Ovary (tissue), 9 donors: ENCODE results near the gene ACVR2B. TPM values are rescaled to one million over a fixed set of nuclear protein-coding genes. Genes with fewer than 3 reads are reported as not detected.

ENCODE experiments used
- DNase-seq, 5 donors: peaks; one replicate each; pipeline ENCODE4 v3.0.0-alpha.2; 2019 to 2020
- H3K27ac ChIP-seq, 2 donors: fragments of 200-600 bp; one replicate each; pipeline versions ENCODE4 v1.5.1 to v1.8.0; 2019 to 2022
- H3K27me3 ChIP-seq: fragments of 200-600 bp; one replicate; pipeline ENCODE4 v1.8.0; 2022
- H3K36me3 ChIP-seq: fragments of 200-600 bp; sonication (generic); one replicate; pipeline ENCODE4 v1.5.1; 2019
- H3K4me1 ChIP-seq: one replicate; pipeline ENCODE4 v1.8.1; 2013; ENCODE audit warnings: mild to moderate bottlenecking, moderate library complexity; ENCODE audit not compliant: insufficient read depth
- H3K4me3 ChIP-seq: fragments of 200-600 bp; sonication (generic); one replicate; pipeline ENCODE4 v1.5.1; 2017
- H3K9me3 ChIP-seq, 2 donors: fragments of 200-600 bp in 1 of 2; sonication (generic) in 1 of 2; one replicate each; pipeline versions ENCODE4 v1.5.1 to v1.8.1; 2013 to 2019; ENCODE audit warnings: mild to moderate bottlenecking in 1 of 2, moderate library complexity in 1 of 2
- EP300 ChIP-seq: sonication (generic); formaldehyde crosslinking; IDR thresholded peaks from one replicate; pipeline ENCODE4 v1.6.1; 2017; ENCODE audit warnings: antibody characterized with exemption
- POLR2A ChIP-seq: fragments of 450-650 bp; IDR thresholded peaks from one replicate; pipeline ENCODE4 v1.6.1; 2017; ENCODE audit warnings: antibody characterized with exemption, mild to moderate bottlenecking, moderate library complexity
- WGBS, 3 donors: extraction: QIAGEN DNeasy Blood & Tissue Kit in 1 of 3; methylation state at CpG; one replicate each; pipeline versions ENCODE4 v1.1.5 to v1.1.7; 2013 to 2017; 5-methylcytosine and 5-hydroxymethylcytosine counted together
- intact Hi-C, 4 donors: fragments of 100-400 bp; cut with DNase I; formaldehyde crosslinking; loops; one replicate each; pipeline versions ENCODE4 v1.11.0 to v1.15.1; 2022 to 2023
- polyA plus RNA-seq, 2 donors: library from polyadenylated mRNA; stranded (reverse); fragments of 200-250 nt in 1 of 2; fragments of 350-450 nt in 1 of 2; fragmentation: Illumina TruSeq in 1 of 2; extraction: RNeasy Lipid Tissue Mini Kit (QIAGEN cat#74804) in 1 of 2; gene quantifications; one replicate each; pipeline ENCODE4 v1.2.3, GENCODE V29; 2013 to 2014
- total RNA-seq, 7 donors: library from RNA; depleted of rRNA in 2 of 7; stranded (reverse); fragments of >200 nt in 2 of 7; fragmentation: NEBNext Ultra II Directional in 3 of 7; extraction: Animal tissue kit (Norgen Biotek cat#: 25700) in 3 of 7; gene quantifications; one replicate each; pipeline versions ENCODE4 v1.1.0 to v1.2.4, GENCODE V29; 2016 to 2023
- TF ChIP-seq, protein P1 (sequence below), 3 donors: fragments of 450-650 bp in 2 of 3; fragments of 200-600 bp in 1 of 3; IDR thresholded peaks; one replicate each; pipeline versions ENCODE4 v1.5.1 to v1.8.0; 2016 to 2022; ENCODE audit warnings: antibody characterized with exemption in 3 of 3, mild to moderate bottlenecking in 1 of 3
- donor health status: DM: no; HTN: no; CAD: no; lungs with moderate emphysema.
- donor health status: DM: no; HTN: no; CAD: no.
- donor health status: Bipolar disorder and iron deficiency.
- donor health status: DM: yes; HTN: yes; CAD: no.
- donor health status: DM: no; HTN: no; CAD: no.
- donor health status: DM: yes; HTN: yes; CAD: no.

Gene ACVR2B
- total and polyA plus RNA-seq, 9 donors, result 3.3 to 16.0 (median 10.6) TPM

DNA sequence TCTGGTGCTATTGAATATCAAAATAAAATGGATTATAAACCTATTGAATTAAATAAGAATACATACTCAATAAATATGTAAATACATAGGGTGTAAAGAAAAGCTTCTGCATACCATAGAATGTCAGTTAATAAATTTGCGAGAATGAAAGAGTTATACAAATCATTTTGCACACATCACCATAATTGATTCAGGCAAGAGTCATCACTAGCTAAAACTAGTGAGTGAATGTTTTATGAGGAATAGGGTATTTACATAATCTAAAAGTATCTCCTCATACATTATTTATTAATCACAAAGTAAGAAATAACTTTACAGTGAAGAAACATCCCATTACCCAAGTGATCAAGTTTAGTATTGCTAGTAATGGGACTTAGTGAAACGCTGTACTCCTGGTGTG is 56.0 kb downstream of the ACVR2B start:
- intact Hi-C loops, result no loop called here
- 87 to 92% (median 91%) methylated on average over 2 of the region's 2 CpGs for WGBS, 3 donors
- Histone ChIP-seq H3K36me3 (no peaks in the 10 kb centered on the region), H3K4me1 (no peaks in the 10 kb centered on the region), H3K27me3 (no peaks in the 10 kb centered on the region), H3K9me3 (no peaks in the 10 kb centered on the region), H3K4me3 (no peak overlapping the region), H3K27ac (no peak overlapping the region)
- TF ChIP-seq, protein P1, sequence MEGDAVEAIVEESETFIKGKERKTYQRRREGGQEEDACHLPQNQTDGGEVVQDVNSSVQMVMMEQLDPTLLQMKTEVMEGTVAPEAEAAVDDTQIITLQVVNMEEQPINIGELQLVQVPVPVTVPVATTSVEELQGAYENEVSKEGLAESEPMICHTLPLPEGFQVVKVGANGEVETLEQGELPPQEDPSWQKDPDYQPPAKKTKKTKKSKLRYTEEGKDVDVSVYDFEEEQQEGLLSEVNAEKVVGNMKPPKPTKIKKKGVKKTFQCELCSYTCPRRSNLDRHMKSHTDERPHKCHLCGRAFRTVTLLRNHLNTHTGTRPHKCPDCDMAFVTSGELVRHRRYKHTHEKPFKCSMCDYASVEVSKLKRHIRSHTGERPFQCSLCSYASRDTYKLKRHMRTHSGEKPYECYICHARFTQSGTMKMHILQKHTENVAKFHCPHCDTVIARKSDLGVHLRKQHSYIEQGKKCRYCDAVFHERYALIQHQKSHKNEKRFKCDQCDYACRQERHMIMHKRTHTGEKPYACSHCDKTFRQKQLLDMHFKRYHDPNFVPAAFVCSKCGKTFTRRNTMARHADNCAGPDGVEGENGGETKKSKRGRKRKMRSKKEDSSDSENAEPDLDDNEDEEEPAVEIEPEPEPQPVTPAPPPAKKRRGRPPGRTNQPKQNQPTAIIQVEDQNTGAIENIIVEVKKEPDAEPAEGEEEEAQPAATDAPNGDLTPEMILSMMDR (IDR thresholded peaks at IDR 0.05), result no peak
- TF ChIP-seq POLR2A, result no peak
- TF ChIP-seq EP300, result no peak
- DNase-seq, result no peak

DNA sequence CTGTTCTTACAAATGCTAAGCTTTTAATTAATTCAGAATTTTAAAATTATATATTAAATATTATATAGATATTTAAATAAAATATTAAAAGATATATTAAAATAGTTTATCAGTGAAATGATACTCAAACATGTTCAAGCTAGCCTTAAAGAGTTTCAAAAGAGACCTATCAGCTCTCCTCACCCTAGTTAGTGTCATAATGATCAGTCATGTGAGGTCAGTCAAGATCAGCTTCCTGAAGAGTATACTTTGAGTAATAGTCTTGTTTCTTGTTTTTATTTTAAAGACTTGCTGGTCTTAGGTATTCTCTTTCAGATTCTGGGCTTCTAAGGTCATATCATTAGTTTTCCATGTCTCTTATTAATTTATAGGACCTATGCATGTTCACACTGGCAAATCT is 56.9 kb downstream of the ACVR2B start:
- Histone ChIP-seq H3K36me3 (no peaks in the 10 kb centered on the region), H3K27ac (no peak overlapping the region), H3K4me1 (no peaks in the 10 kb centered on the region), H3K4me3 (no peak overlapping the region), H3K9me3 (no peaks in the 10 kb centered on the region), H3K27me3 (no peaks in the 10 kb centered on the region)
- no peak for TF ChIP-seq POLR2A
- no peak for TF ChIP-seq EP300
- TF ChIP-seq, protein P1 (IDR thresholded peaks at IDR 0.05), result no peak
- intact Hi-C loops, result no loop called here
- no peak for DNase-seq

DNA sequence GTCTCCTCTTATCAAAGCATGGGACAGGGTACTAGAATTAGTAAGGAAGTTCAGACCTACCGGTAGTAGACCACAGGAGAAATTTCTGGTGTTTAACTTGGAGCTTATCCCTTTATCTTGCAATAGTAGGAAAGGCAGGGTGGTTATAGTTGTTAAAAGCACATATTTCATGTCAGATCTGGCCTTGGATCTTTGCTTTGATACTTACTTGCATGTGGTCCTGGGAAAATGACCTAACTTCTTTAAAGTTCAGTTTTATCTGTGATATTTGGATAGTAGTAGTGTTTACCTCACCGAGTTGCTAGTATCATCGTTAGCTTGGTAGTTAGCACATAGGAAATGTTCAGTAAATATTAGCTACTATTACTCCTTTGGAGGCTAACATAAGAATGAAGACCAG is 57.9 kb downstream of the ACVR2B start:
- Histone ChIP-seq H3K4me1 (no peaks in the 10 kb centered on the region), H3K4me3 (no peak overlapping the region), H3K36me3 (no peaks in the 10 kb centered on the region), H3K9me3 (no peaks in the 10 kb centered on the region), H3K27me3 (no peaks in the 10 kb centered on the region), H3K27ac (no peak overlapping the region)
- DNase-seq, result no peak
- intact Hi-C loops, result no loop called here
- TF ChIP-seq EP300 (no peak), POLR2A (no peak)
- TF ChIP-seq, protein P1 (IDR thresholded peaks at IDR 0.05), result no peak
- WGBS, 3 donors, result 68 to 78% (median 72%) methylated on average over 3 of the region's 3 CpGs

DNA sequence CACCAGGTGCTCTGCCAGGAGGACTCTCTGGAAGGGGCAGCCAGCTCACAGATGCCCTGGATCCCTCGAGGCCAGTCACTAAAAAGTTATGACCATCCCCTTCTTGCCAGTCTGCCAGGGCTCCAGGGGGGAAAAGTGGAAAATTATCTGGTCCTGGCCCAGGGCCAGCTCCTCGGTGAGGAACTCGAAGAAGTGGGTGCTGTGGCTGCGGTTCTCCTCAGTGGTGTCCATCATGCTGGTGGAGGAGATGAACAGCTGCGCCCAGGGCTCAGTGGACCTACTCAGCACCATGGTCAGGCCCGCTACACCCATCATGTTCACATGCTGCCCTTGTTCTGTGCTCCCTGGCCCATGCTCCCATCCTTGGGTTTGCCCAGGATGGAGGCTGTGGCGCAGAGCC is 61.7 kb downstream of the ACVR2B start:
- H3K27me3 ChIP-seq, result no peaks in the 10 kb centered on the region
- DNase-seq, result no peak
- no peaks in the 10 kb centered on the region for H3K4me1 ChIP-seq
- H3K36me3 ChIP-seq, result no peaks in the 10 kb centered on the region
- no peak overlapping the region for H3K4me3 ChIP-seq
- WGBS, 3 donors, result 92 to 93% (median 93%) methylated on average over 7 of the region's 7 CpGs
- no peak overlapping the region for H3K27ac ChIP-seq
- no peaks in the 10 kb centered on the region for H3K9me3 ChIP-seq
- no peak for TF ChIP-seq EP300
- TF ChIP-seq, protein P1 (IDR thresholded peaks at IDR 0.05), result no peak
- TF ChIP-seq POLR2A, result no peak
- intact Hi-C loops, result no loop called here

DNA sequence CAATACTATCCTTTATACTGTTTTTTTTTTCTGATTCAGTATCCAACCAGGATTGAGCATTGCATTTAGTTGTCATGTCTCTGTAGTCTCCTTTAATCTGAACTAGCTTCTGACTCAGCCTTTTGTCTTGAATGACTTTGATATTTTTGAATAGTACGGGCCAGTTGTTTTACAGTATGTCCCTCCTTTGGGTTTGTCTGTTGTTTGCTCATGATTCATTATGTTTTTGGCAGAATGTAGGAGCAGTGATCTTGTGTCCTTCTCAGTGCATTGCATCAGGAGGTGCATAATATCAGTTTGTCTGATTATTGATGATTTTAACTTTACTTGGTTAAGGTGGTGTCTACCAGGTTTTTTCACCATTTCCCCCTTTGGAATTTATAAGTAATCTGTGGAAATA is 63.0 kb downstream of the ACVR2B start:
- intact Hi-C loops, result no loop called here
- H3K4me1 ChIP-seq, result no peaks in the 10 kb centered on the region
- no peaks in the 10 kb centered on the region for H3K36me3 ChIP-seq
- H3K4me3 ChIP-seq, result no peak overlapping the region
- no peaks in the 10 kb centered on the region for H3K27me3 ChIP-seq
- H3K27ac ChIP-seq, result no peak overlapping the region
- no peaks in the 10 kb centered on the region for H3K9me3 ChIP-seq
- WGBS, 3 donors, result 0 to 78% (median 57%) methylated on average over 1 of the region's 1 CpG
- no peak for TF ChIP-seq POLR2A
- TF ChIP-seq, protein P1 (IDR thresholded peaks at IDR 0.05), result no peak
- TF ChIP-seq EP300, result no peak
- no peak for DNase-seq
